Glomerular endothelial cell (primary cell): ENCODE data around the gene PLXNA4. TPM values are rescaled to one million over a fixed set of nuclear protein-coding genes. Genes with fewer than 3 reads are reported as not detected.
"Not testable (repeated sequence)": the region's sequence is repeated elsewhere in the genome, so short reads cannot be mapped to it uniquely, and the experiment has no call there.

Source experiments
- DNase-seq: peaks from one replicate; pipeline ENCODE4 v3.0.0-alpha.2; 2011; ENCODE audit warnings: low read depth, low spot score; ENCODE audit errors: extremely low read depth
- total RNA-seq: library from RNA; depleted of rRNA; stranded (reverse); fragments of >200 nt; gene quantifications from 2 replicates; pipeline ENCODE4 v1.2.3, GENCODE V29; 2015

Gene PLXNA4
- total RNA-seq, 1 donor from 2014 or later = 1.2 TPM

DNA sequence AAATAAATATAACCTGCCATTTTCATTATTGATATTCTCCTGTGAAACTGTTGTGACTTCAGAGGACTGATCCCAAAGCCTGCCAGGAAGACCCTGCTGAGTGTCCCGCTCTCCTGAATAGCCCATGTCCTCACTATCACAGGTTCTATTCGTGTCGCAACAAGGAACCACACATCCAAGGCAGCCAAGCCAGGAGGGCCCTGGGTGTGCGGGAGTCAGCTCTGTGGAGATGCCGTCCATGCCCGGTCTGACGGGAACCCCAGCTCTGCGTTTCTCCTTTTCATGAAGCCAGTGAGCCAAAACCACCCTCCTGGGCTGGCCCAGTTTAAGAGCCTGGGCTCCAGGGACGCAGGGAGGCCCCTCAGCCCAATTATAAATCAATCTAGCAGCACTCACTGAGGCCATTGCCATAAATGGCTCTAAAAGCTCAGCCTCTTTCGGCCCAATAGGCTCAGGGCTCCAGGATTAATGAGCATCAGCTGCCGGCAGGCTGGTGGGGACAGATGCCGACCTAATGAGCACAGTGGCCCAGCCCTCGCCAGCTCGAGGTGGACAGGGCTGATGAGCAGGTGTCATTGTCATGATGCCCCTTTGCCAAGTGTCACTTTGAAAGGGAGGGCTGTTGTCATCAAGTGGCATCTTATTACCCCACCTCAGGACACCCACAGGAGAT lies 177.9 kb downstream of the PLXNA4 start:
- no peak for DNase-seq

DNA sequence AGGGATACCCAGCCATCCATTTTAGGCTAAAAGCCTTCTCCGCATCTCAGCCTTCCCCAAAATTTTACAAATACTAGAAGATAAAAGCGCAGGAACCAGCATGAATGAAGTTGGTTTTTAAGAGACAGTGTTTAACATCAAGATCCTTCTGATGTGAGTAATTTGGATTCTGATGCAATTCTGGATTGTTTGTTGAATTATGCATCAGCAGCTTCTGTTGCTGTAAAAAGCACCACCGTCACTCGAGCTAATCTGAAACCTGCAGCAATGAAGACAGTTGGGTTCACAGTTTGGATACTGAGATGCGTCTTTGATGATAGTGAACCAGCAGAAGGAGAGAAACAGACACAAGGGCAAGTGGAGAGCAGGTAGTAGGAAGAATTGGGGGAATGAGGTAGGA lies 179.2 kb downstream of the PLXNA4 start:
- DNase-seq = no peak

DNA sequence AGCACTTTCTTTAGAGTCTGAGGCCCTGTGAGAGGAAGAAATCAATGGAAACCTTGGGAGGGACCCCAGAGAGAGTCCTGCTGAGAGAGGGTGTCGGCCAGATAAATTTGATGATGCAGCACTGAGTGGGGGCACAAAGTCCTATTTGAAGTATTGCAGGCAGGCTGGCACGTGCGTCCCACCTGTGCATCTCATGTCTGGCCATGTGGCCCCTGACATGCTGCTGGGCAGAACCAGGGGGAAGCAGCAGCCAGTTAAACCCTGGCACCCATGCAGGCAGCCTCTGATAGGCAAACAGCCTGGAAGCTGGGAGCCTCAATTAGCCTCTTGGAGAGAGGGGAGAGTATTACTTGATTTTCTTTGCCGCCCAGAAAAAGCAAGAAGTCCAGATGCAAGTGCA lies 180.9 kb downstream of the PLXNA4 start:
- no peak for DNase-seq

DNA sequence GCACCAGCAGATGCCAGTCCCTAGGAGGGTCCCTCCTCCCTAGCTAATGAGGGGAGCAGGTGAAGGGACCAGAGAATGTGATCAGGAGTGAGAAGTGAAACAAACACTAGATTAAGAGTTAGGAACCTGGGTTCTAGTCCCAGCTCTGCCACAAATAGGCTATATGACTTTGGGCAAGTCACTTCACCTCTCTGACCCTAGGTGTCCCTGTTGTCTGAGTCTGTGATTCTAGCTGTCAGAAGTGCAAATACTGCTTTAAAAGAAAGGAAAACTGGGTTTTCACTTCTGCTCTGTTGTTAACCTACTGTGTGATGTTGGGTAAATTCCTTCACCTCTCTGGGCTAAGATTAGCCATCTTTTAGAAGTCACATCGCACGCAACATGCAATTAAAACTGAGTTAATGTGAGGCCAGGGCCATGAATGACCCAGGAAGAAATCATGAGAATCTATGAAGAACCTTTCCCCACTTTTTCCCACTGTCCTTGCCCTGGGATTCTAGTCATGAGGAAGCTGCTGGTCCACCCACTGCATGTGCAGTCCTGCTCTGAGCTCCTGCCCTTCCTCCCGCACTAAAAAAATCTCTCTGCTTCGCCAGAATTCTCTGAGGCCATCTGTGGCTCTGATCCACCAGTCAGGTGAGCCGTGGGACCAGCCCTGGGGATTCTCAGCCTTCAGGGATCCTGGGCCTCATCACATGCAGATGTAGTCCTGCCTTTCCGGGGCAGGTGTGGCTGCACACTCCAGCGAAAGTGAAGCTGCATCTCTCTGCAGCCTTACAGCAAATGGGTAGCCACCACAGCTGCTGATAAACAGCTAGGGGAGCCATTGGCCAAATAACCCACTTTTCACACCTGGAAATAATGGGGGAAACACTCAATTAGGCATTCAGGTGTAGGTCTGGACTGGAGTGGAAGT lies 181.7 kb downstream of the PLXNA4 start:
- no peak for DNase-seq

DNA sequence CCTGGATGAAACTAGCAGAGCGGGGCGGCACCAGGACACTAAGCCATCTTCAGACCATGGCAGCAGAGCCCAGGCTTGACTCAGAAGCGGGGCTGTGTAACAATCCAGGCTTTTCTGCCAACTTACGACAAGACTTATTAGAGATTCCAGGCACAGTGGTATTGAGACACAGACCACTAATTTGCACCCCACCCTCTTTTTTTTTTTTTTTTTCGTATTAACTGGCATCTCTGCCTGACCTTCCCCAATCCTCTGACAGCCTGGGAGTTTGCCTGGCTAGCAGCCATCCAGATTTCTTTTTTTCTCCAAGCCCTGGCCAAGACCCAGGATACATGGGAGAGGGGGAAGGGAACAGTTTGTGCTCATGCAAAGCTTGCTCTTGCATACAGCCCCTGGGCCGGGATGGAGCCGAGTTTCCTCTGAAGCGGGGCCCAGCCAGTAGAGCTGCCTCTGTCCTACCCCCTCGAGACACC lies 182.4 kb downstream of the PLXNA4 start:
- no peak for DNase-seq

DNA sequence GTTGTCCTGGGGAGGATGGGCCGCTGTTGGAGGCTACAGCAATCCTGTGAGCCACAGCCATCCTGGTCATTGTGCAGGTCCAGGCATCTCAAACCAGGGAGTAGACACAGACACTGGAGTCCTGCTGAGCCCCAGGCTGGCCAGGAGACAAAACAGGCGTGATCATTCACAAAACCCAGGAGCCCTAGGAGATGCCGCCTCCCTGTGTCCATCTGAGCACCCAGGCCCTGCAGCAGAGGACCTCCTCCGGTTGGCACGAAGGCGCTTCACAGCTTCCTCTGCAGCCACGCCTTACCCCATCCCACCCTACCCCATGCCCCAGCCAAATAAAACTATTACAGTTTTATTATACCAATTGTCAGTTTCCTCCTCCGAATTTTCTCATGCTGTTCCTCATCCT lies 183.6 kb downstream of the PLXNA4 start:
- DNase-seq = no peak

DNA sequence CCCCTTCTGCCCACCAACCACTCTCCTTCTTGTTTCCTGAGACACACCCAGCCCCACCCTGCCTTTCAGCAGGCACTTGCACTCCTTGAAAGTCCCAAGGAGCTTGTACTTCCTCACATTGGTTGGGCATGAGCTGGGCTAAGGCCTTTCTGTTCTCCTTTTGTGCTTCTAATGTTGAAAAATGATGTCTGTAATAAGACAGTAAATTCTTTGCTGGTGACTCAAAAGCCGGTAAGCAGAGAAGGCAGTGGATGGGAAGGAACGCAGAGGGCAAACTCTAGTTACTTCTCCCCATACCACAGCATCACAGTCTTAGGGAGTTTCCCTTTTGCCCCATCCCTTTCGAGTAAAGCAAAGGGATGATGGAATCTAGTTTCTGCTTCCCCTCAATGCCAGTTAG lies 185.6 kb downstream of the PLXNA4 start:
- DNase-seq = no peak

DNA sequence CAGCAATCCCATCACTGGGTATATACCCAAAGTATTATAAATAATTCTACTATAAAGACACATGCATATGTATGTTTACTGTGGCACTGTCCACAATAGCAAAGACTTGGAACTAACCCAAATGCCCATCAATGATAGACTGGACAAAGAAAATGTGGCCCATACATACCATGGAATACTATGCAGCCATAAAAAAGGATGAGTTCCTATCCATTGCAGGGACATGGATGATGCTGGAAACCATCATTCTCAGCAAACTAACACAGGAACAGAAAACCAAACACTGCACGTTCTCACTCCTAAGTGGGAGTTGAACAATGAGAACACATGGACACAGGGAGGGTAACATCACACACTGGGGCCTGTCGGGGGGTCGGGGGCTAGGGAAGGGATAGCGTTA lies 186.2 kb downstream of the PLXNA4 start:
- not testable (repeated sequence) for DNase-seq

DNA sequence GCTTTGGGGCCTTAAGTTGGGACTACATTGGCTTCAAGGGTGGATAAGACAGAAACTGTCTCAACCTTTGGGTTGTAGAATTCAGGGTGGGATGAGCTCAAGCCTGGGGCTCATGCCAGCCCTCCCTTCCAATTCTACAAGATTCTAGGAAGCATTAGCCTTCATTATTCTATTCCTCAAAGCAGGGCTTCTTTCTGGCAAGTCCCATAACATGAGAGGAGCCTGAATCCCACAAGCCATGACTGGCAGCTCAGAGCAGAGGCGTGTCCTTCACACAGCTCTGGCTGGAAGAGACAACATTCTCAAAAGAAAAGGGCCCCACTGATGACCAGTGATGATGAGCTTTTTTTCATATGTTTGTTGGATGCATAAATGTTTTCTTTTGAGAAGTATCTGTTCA lies 187.6 kb downstream of the PLXNA4 start:
- no peak for DNase-seq

DNA sequence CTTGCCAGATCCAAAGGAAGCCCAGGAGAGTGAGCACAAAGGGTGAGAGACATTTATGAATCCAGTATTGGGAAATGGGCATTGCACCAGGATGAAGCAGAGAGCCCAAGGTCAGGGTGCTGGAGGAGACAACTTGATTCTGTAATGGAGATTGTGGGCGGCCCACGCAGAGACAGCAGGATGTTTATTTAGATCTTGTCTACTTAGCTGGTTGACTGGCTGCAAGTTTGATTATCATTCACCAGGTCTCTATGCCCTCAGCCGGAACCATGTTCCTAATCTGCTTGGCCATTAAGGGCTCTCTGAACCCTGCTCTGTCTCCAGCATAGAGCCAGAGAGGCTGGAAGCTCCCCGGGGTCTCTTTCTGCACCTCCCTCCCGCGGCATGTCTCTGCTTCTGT lies 188.7 kb downstream of the PLXNA4 start:
- DNase-seq = no peak

DNA sequence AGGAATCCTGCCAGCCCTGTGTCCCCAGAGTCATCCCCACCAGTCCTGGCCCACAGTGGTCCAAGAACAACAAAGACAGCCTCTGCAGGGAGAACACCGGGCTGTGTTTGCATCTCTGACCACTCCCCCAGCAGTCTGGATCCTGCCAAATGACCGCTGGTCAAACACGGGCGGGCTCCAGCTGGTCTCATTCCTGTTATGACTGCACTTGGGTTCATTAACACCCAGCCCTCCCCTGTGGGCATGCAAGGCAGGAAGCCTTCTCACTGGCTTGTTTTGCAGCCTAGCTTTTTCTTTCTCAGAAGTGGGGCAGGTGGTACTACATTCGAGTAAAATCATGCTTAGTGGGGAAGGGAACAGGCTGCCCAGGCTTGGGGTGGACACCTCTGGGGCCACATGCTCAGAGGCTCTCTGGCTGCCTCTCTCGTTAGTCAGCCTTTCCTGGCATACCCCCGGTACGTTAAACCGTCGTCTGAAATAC lies 190.0 kb downstream of the PLXNA4 start:
- DNase-seq = no peak

DNA sequence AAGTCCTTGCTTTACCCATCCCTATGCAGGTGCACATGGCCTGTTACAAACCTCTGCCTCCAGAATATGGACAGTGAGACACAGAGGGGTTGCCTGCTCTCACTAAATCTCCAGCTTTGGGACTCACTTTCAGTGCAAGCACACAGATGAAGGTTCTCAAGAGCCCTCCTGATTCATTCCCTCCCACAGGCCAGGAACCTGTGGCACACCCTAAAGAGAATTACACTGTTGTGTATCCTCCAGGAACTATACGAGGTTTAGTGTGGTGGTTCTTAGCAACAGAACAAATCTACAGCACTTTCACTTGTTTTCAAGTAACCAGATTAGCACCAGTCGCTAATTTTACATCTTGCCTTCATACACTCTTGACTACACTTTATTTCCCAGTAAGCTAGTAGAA lies 192.3 kb downstream of the PLXNA4 start:
- no peak for DNase-seq

DNA sequence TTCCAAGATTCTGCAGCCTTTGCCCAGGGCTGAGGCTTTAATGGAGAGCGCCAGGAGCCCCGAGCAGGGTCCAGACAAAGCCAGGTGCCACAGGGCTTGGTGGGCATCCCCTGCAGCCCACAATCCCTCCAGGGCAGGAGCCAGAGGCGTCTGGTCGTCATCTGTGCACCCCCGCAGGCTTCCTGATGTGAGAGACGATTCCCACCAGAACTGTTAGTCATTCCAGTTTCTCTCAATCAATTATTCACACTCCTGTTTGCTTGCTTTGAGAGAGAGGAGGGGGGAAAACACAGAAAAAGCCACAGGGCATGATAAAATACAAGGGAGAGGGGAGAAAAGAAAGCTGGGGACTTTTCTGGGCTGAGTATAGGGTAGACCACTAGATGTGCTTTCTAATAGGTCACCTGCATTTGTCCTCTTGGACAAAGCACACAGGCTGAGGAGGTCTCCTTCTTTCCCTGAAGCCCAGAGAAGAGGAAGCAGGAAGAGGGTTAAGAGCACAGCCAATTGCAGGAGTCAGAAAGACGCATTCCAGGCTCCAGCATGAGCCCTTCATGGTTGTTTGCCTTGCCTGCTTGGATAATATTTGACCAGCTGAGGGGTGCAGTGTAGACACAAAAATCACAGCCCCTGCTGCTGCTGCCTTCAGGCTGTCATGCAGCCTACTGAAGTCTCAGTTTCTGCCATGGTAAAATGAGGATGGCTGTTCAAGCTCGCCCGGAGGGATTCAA lies 194.4 kb downstream of the PLXNA4 start:
- no peak for DNase-seq

DNA sequence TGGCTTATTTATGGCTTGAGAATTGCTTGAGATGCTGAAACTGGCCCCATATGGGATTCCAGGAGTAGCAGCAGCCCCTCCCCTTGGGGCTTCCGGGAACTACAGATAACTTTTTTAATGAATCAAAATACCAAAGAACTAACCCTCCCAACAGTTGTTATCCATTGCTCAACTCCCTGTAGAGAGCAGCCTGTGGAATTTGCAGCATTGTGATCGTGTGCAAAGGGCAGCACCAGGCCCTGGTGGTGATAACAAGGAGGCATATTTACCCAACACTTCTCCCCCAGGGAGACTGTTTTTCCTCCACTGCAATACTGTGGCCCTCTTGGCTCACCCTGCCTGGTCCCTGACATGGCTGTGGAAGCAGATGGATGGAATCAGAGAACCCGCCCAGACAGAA lies 196.2 kb downstream of the PLXNA4 start:
- no peak for DNase-seq

DNA sequence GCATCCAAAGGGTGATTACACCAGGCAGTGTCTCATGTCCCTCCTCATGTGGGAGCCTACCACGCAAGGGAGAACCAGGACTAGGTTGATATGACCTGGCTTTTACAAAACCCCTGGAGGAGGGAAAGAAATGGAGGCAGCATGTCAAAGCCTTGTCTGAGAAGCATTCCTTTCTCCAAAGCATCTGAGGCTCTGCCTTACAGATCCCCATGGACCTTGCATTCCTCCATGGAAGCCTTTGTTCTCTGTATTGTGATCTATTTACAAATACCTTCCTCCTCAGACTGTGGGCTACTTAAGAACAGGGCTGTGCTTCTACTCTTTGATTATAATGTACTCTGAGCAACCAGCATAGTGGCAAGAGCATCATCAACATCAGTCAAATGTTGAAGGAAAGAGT lies 197.0 kb downstream of the PLXNA4 start:
- DNase-seq = no peak

DNA sequence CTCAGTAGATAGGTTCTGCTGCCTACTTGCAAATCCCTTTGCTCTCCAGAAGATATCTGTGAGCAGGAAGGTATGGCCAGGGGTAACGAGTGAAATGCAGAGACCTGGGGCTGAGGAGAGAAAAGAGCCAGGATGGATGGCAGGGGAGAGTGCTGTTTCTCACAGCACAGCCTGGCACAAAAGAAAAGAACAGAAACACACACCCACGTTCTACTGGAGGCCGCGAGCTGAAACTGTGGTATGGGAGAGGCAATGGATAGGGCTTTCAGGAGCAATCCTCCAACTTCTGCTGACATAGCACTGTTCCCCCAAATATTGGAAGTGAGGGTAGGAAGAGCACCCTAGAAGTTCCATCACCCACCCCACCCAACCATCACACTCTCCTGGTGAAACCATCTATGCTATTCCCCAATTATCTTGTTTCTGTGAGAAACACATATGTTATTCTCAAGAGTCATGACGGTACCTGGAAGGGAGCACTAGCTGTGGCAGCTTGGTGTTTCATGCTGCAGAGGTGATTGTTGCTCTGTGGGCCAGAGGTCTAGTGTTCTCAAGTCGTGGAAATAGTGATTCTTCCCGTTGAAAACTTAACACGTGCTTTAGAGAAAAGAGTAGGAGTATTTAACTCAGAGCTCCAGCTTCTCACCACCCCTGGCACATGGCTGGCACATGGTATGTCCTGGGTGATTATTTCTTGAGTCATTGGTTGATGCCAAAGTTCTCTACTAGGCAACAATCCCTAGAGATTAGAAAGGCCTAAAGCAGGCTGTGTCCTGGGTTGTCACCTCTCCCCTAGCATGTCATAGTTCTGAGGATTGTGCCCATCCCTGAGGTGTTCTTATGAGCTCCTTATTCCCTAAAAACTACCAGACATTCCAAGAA lies 198.3 kb downstream of the PLXNA4 start:
- no peak for DNase-seq

DNA sequence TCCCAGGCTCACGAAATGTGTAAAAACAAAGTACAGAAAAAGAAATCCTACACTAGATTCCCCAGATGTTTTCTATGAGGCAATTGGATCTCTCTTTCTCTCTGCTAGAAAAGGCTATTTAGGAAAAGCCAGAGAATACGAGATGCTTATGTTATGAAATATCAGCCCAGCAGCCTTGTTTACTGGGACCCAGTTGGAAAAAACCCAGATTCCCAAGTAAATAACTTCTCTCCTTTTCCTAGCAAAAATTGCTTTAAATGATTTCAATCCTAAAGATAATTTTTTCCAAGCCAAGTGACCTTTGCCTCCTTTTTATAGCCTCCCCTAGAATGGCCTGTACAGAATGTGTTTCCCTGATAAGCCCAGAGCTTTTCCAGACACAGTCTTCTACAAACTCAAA lies 199.3 kb downstream of the PLXNA4 start:
- no peak for DNase-seq

DNA sequence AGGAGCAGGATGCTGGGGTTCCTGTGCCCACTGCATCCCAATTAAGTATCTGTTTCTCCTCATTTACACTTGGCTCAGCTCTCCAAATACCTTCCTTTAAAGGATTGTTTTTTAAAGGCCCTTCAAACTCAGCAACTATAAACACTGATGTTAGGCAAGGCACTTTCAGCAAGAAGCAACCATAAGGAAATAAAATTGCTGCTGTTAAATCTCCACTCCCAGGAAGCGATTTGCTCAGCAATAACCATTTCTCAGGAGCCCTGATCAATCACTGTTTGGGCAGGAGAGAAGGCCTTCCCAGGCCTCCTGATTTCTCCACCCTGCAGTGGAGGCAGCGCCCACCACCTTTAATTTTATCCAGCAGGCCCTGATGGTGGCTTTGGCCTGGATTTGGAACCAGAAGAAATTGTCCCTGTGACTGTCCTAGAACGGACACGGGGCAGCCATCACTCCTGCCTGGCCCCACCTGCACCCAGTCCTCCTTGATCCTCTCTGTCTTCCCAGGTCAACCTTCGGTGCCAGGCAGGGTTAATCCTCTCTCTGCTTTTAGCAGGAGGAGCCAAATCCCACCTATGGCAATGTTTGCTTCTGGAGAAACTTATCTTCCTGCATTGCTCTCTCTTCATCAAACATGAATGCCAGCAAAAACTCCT lies 199.8 kb downstream of the PLXNA4 start:
- DNase-seq = no peak

DNA sequence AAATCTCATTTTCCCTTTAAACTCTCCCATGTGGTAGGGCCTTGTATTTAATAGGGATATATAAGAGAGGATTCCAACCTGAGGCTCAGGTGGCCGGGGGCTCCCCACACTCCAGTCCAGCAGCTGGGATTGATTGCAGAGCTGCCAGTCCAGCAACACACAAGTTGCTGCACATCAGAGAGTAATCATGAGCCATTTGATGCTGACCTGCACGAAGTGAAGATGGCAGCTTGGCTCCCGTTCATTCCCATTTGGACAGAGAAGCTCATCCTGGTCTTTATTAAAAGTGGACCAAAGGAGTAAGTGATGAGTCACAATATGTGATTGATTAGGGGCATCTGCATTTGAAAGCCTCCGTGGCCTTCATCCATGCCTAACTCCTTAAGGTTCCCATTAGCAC lies 202.4 kb downstream of the PLXNA4 start:
- no peak for DNase-seq

DNA sequence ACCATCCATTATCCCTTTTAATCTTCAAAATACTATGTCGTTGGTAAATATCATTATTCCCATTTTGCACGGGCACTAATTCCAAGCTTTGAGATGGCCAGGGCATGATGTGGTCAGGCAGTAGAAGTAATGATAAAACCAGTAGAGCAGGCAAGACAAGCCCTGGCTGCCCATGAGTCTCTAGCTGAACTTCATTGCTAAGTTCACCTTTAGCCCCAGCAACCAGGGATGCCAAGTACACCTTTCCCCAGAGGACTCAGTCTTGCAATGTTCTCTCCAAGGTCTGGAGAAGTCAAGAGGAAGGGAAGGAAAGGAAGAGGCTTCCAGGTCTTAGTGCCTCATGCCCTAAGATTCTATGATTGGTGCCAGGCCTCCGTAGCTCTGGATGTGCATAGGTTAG lies 203.2 kb downstream of the PLXNA4 start:
- no peak for DNase-seq
